Hepatocyte (in vitro differentiated cells): Measurements from ENCODE around the gene IVD. TPM values are rescaled to one million over a fixed set of nuclear protein-coding genes. Genes with fewer than 3 reads are reported as not detected.
A peak's percentile ranks its signal among the peaks of the same experiment; 100 is the strongest.

ENCODE experiments used
- DNase-seq: peaks from one replicate; pipeline ENCODE4 v3.0.0-alpha.2; 2016; ENCODE audit warnings: low spot score
- H2AFZ ChIP-seq: fragments of 200-600 bp; sonication (generic); 2 replicates; pipeline ENCODE4 v1.6.0; 2016; ENCODE audit warnings: antibody characterized with exemption, mild to moderate bottlenecking
- H3K27ac ChIP-seq: fragments of 200-600 bp; sonication (generic); 2 replicates; pipeline ENCODE4 v1.5.1; 2016; ENCODE audit warnings: mild to moderate bottlenecking
- H3K27me3 ChIP-seq: fragments of 200-600 bp; sonication (generic); 2 replicates; pipeline ENCODE4 v1.6.1; 2016
- H3K36me3 ChIP-seq: fragments of 200-600 bp; sonication (generic); replicated peaks from 2 replicates; pipeline ENCODE4 v1.5.1; 2016; ENCODE audit warnings: low read depth; ENCODE audit not compliant: insufficient read depth
- H3K4me1 ChIP-seq: fragments of 200-600 bp; sonication (generic); 2 replicates; pipeline ENCODE4 v1.5.1; 2016; ENCODE audit warnings: mild to moderate bottlenecking, moderate library complexity; ENCODE audit not compliant: insufficient read depth
- H3K4me2 ChIP-seq: fragments of 200-600 bp; sonication (generic); 2 replicates; pipeline ENCODE4 v1.6.0; 2016
- H3K4me3 ChIP-seq: fragments of 200-600 bp; sonication (generic); 2 replicates; pipeline ENCODE4 v1.5.1; 2016; ENCODE audit warnings: mild to moderate bottlenecking
- H3K79me2 ChIP-seq: fragments of 200-600 bp; sonication (generic); 2 replicates; pipeline ENCODE4 v1.6.0; 2017; ENCODE audit warnings: mild to moderate bottlenecking
- H3K9me2 ChIP-seq: fragments of 200-600 bp; sonication (generic); replicated peaks from 2 replicates; pipeline ENCODE4 v1.6.0; 2017; ENCODE audit warnings: mild to moderate bottlenecking; ENCODE audit not compliant: insufficient read depth
- H3K9me3 ChIP-seq: fragments of 200-600 bp; sonication (generic); 2 replicates; pipeline ENCODE4 v1.5.1; 2016; ENCODE audit warnings: low read depth, mild to moderate bottlenecking
- H4K20me1 ChIP-seq: fragments of 200-600 bp; sonication (generic); 2 replicates; pipeline ENCODE4 v1.6.0; 2016; ENCODE audit warnings: mild to moderate bottlenecking; ENCODE audit not compliant: insufficient read depth, poor library complexity, severe bottlenecking
- CTCF ChIP-seq: fragments of 200-600 bp; sonication (generic); IDR thresholded peaks from 2 replicates; pipeline ENCODE4 v1.5.1; 2016; ENCODE audit warnings: antibody characterized with exemption, mild to moderate bottlenecking; ENCODE audit not compliant: poor library complexity
- EZH2 ChIP-seq: fragments of 200-600 bp; sonication (generic); IDR thresholded peaks from 2 replicates; pipeline ENCODE4 v1.6.1; 2016; ENCODE audit warnings: antibody characterized with exemption, mild to moderate bottlenecking, borderline replicate concordance
- EZH2phosphoT487 ChIP-seq: fragments of 200-600 bp; sonication (generic); IDR thresholded peaks from one replicate; pipeline ENCODE4 v1.6.1; 2018; ENCODE audit warnings: antibody characterized with exemption, mild to moderate bottlenecking, low read depth, moderate library complexity; ENCODE audit not compliant: unreplicated experiment, severe bottlenecking
- WGBS: methylation state at CpG from one replicate; pipeline ENCODE4 v1.1.6; 2016; ENCODE audit warnings: low lambda C conversion rate; ENCODE audit errors: missing lambda C conversion rate; 5-methylcytosine and 5-hydroxymethylcytosine counted together
- polyA plus RNA-seq: library from polyadenylated mRNA; unstranded; fragments of >200 nt; fragmentation: Nextera tagmentation; extraction: Ambion mirVana; gene quantifications from 2 replicates; pipeline ENCODE4 v1.2.1, GENCODE V29; 2016
- total RNA-seq: library from RNA; depleted of rRNA; stranded (reverse); fragments of >200 nt; gene quantifications from 2 replicates; pipeline ENCODE4 v1.2.3, GENCODE V29; 2014

IVD gene
- total and polyA plus RNA-seq, 2 experiments from 2014 or later = 31.5 to 71.6 TPM

- H3K27me3 ChIP-seq = no peaks in the 10 kb centered on the region
- 92% methylated on average over 8 of the region's 8 CpGs for WGBS
Observed at GRCh38 chr15:40407330-40407990, 1.9 kb downstream of the IVD start.

GRCh38 chr15:40409366-40409765 is 3.8 kb downstream of the IVD start:
- H3K36me3 ChIP-seq = no peaks in the 10 kb centered on the region

More at GRCh38 chr15:40407330-40407990, 1.9 kb downstream of the IVD start:
- Histone ChIP-seq H3K36me3 (no peaks in the 10 kb centered on the region), H3K79me2 (peaks cover 22% of the 10 kb centered on the region), H3K27ac (no peak overlapping the region), H3K9me2 (no peaks in the 10 kb centered on the region), H3K4me2 (peak overlapping the region; percentile 92), H4K20me1 (no peaks in the 10 kb centered on the region), H3K4me3 (no peak overlapping the region), H2AFZ (no peak overlapping the region), H3K4me1 (peaks cover 18% of the 10 kb centered on the region), H3K9me3 (no peaks in the 10 kb centered on the region)
- no peak for TF ChIP-seq CTCF
- no peak for TF ChIP-seq EZH2phosphoT487
- no peak for TF ChIP-seq EZH2
- no peak for DNase-seq

GRCh38 chr15:40410476-40410875 is 4.9 kb downstream of the IVD start:
- no peak for DNase-seq
- Histone ChIP-seq H3K9me2 (no peaks in the 10 kb centered on the region), H3K4me2 (no peak overlapping the region), H3K36me3 (no peaks in the 10 kb centered on the region), H3K27ac (no peak overlapping the region), H3K79me2 (peaks cover 22% of the 10 kb centered on the region), H3K4me3 (no peak overlapping the region), H3K27me3 (no peaks in the 10 kb centered on the region), H4K20me1 (no peaks in the 10 kb centered on the region), H3K4me1 (peaks cover 11% of the 10 kb centered on the region), H3K9me3 (no peaks in the 10 kb centered on the region), H2AFZ (no peak overlapping the region)
- TF ChIP-seq CTCF = no peak
- 96% methylated on average over 11 of the region's 11 CpGs for WGBS

More at GRCh38 chr15:40409366-40409765, 3.8 kb downstream of the IVD start:
- Histone ChIP-seq H4K20me1 (no peaks in the 10 kb centered on the region), H3K9me3 (no peaks in the 10 kb centered on the region), H2AFZ (no peak overlapping the region), H3K4me3 (no peak overlapping the region), H3K27ac (no peak overlapping the region), H3K4me2 (no peak overlapping the region), H3K9me2 (no peaks in the 10 kb centered on the region), H3K4me1 (peaks cover 18% of the 10 kb centered on the region), H3K79me2 (peaks cover 22% of the 10 kb centered on the region), H3K27me3 (no peaks in the 10 kb centered on the region)
- WGBS = 85% methylated on average over 3 of the region's 3 CpGs
- DNase-seq = no peak
- TF ChIP-seq CTCF (no peak), EZH2 (no peak), EZH2phosphoT487 (no peak)
